ENCODE data around the gene IL27RA. TPM values are rescaled to one million over a fixed set of nuclear protein-coding genes. Genes with fewer than 3 reads are reported as not detected.
"Not testable (repeated sequence)": the region's sequence is repeated elsewhere in the genome, so short reads cannot be mapped to it uniquely, and the experiment has no call there.

Gene IL27RA
- total and polyA plus RNA-seq, 11 donors = 2.4 to 8.2 (median 4.2) TPM

GRCh38 chr19:14012378-14012915, 19.1 kb upstream of the IL27RA start:
- no peak for DNase-seq
- no peaks in the 10 kb centered on the region for H3K36me3 ChIP-seq
- no peaks in the 10 kb centered on the region for H3K9me3 ChIP-seq
- no peaks in the 10 kb centered on the region for H3K27me3 ChIP-seq
- intact Hi-C loops (cut with DNase I) = no loop called here
- no peak for TF ChIP-seq POLR2A (IDR thresholded peaks at IDR 0.05)
- TF ChIP-seq CTCF (IDR thresholded peaks at IDR 0.05) = no peak
- H3K4me1 ChIP-seq = peaks cover 0 to 9% (median 0%) of the 10 kb centered on the region in 12 donors
- no peak overlapping the region for H3K4me3 ChIP-seq
- ATAC-seq = no peak
- 79 to 92% (median 86%) methylated on average over 2 of the region's 2 CpGs for WGBS, 4 donors
- H3K27ac ChIP-seq = no peak overlapping the region

GRCh38 chr19:14015524-14016035, 16.0 kb upstream of the IL27RA start:
- TF ChIP-seq CTCF (IDR thresholded peaks at IDR 0.05) (no peak), POLR2A (IDR thresholded peaks at IDR 0.05) (no peak)
- Histone ChIP-seq H3K27me3 (no peaks in the 10 kb centered on the region), H3K9me3 (no peaks in the 10 kb centered on the region), H3K27ac (no peak overlapping the region), H3K4me1 (peaks cover 0 to 19% (median 0%) of the 10 kb centered on the region in 12 donors), H3K36me3 (no peaks in the 10 kb centered on the region), H3K4me3 (no peak overlapping the region)
- WGBS, 4 donors = 79 to 84% (median 80%) methylated on average over 8 of the region's 8 CpGs
- ATAC-seq = no peak
- intact Hi-C loops (cut with DNase I) = no loop called here
- DNase-seq = no peak

- H3K9me3 ChIP-seq = no peaks in the 10 kb centered on the region
- no peak overlapping the region for H3K4me3 ChIP-seq
- H3K4me1 ChIP-seq = peaks cover 0 to 35% (median 2%) of the 10 kb centered on the region in 12 donors
- no peak for TF ChIP-seq POLR2A (IDR thresholded peaks at IDR 0.05)
- TF ChIP-seq CTCF (IDR thresholded peaks at IDR 0.05) = no peak
- WGBS, 4 donors = 81 to 87% (median 83%) methylated on average over 6 of the region's 6 CpGs
- no peak overlapping the region for H3K27ac ChIP-seq
- DNase-seq (no peak), ATAC-seq (no peak)
- intact Hi-C loops (cut with DNase I) = no loop called here
- H3K36me3 ChIP-seq = no peaks in the 10 kb centered on the region
- no peaks in the 10 kb centered on the region for H3K27me3 ChIP-seq
Observed at GRCh38 chr19:14019100-14019499, 12.5 kb upstream of the IL27RA start.

- H3K27ac ChIP-seq; DNase-seq; H3K27me3 ChIP-seq; intact Hi-C loops (cut with DNase I); ATAC-seq; H3K4me3 ChIP-seq; H3K9me3 ChIP-seq; H3K36me3 ChIP-seq: not testable (repeated sequence)
- H3K4me1 ChIP-seq = peaks cover 0 to 40% (median 2%) of the 10 kb centered on the region in 12 donors
- WGBS, 4 donors = 91 to 95% (median 93%) methylated on average over 3 of the region's 3 CpGs
Observed at GRCh38 chr19:14019739-14020138, 11.8 kb upstream of the IL27RA start.

GRCh38 chr19:14021474-14021873, 10.1 kb upstream of the IL27RA start:
- no peak overlapping the region for H3K4me3 ChIP-seq
- H3K36me3 ChIP-seq = no peaks in the 10 kb centered on the region
- no peaks in the 10 kb centered on the region for H3K27me3 ChIP-seq
- no peak for ATAC-seq
- peaks cover 0 to 35% (median 2%) of the 10 kb centered on the region in 12 donors for H3K4me1 ChIP-seq
- intact Hi-C loops (cut with DNase I) = no loop called here
- TF ChIP-seq POLR2A (IDR thresholded peaks at IDR 0.05) (no peak), CTCF (IDR thresholded peaks at IDR 0.05) (no peak)
- H3K9me3 ChIP-seq = no peaks in the 10 kb centered on the region
- 42 to 46% (median 44%) methylated on average over 5 of the region's 5 CpGs for WGBS, 4 donors
- peak overlapping the region in 1 of 12 donors; percentile 33 for H3K27ac ChIP-seq
- no peak for DNase-seq

All from heart left ventricle (tissue), 16 donors.